SK-N-SH (cell line): ENCODE results near the gene SORD.

Experiments
- CTCF ChIP-seq: fragments of 200-600 bp; sonication (generic); IDR thresholded peaks from 2 replicates; pipeline ENCODE4 v1.6.1; 2017; ENCODE audit warnings: antibody characterized with exemption, mild to moderate bottlenecking, moderate library complexity
- NFIC ChIP-seq: IDR thresholded peaks from 2 replicates; pipeline ENCODE4 v1.4.0; 2012; ENCODE audit warnings: borderline replicate concordance
- RFX5 ChIP-seq: IDR thresholded peaks from 2 replicates; pipeline ENCODE4 v1.6.1; 2012; ENCODE audit warnings: mild to moderate bottlenecking, improper control_type of control experiment, low read length
- USF2 ChIP-seq: fragments of 150-350 bp; IDR thresholded peaks from 2 replicates; pipeline ENCODE4 v1.6.1; 2017; ENCODE audit warnings: antibody characterized with exemption, low read length, low read depth, borderline replicate concordance

DNA sequence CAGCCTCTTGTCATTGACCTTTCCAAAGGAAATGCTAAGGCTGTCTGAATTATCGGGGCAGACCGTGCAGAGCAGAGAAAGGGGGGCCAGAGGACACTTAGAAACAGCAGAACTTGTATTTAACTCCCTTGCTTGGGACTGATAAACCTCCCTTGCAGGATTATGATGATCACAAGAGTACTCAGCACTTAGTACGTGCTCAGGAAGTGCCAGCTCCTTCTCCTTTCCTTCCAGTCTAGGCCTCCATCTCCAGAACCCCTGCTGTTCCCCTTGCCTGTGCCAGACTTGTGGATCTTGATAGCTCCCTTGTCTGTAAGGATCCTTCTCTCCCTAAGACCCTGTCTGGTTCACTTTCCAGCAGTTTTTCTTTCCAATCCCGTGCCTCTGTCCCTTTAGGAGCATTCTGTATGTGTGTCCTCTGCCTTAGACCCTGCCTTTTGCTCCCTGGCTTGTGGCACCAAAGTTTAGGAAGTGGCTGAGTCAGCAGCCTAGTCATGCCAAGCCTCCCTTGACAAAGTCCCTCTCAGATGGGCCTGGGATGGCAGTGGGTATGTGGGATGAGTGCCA, 747 bp downstream of the SORD start:
- TF ChIP-seq CTCF (no peak), USF2 (no peak), RFX5 (no peak), NFIC (no peak)
